ENCODE measurements around the gene YIPF5.

YIPF5 gene

DNA sequence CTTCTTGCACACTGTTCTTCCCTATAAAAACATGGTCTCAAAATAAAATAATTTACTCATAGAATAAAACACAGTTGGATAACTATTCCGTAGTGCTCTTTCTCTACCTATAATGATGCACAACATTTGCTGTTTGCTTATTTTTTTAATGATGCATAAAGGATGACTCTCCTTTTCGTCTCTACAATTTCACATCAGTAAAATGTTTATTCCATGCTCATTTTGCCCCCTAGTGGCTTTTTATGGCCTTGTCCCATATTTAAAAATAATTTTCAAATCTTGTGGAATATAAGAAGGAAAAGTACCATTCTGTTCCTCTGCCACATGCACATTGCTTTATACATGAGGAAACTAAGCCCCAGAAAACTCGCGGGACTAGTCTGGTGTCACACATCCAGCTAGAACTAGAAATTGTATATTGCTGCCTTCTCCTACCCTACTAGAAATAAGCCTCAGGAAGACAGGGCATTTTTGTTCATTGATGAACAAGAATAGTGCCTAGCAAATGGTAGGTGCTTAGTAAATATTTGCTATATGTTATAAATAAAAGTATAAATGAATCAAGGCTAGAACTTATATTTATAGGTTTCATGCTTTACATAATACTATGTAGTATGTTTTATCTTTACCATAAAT lies 12.9 kb upstream of the YIPF5 start:
- in situ Hi-C loops (cut with MboI; ENCODE audit: low sequenced_read_pairs): no loop called here

DNA sequence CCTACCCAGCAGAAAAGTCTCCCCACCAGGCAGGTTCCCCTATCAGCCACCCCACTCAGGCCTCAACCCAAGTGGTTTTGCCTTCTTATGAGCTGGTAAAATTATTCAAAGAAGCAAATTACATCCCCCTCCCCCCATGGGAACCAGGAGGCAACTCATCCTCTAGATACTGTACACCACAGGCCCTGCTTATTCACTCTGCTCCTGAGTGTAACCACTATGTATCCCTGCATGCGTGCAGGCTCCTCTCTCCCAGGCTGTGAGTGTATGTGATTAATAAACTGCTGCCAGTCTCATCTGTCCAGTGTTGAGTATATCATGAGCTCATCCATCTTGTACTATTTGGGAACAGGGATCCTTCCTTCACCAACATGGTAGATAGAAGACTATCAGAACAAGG lies 8.8 kb upstream of the YIPF5 start:
- in situ Hi-C loops (cut with MboI; ENCODE audit: low sequenced_read_pairs): no loop called here

DNA sequence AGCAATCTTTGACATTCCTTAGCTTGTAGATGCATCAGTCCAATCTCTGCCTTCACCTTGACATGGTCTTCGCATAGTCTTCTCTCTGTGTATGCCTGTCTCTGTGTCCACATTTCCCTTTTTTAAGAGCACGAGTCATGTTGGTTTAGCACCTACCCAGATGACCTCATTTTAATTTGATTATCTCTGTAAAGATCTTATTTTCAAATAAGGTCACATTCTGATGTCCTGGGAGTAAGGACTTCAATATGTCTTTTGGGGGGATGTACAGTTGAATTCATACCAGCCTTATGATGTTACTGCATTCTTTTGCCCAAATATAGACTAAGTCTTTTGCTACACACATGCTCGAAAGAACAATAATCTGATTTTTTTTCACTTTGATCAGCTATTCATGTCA lies 7.1 kb upstream of the YIPF5 start:
- in situ Hi-C loops (cut with MboI; ENCODE audit: low sequenced_read_pairs): no loop called here

DNA sequence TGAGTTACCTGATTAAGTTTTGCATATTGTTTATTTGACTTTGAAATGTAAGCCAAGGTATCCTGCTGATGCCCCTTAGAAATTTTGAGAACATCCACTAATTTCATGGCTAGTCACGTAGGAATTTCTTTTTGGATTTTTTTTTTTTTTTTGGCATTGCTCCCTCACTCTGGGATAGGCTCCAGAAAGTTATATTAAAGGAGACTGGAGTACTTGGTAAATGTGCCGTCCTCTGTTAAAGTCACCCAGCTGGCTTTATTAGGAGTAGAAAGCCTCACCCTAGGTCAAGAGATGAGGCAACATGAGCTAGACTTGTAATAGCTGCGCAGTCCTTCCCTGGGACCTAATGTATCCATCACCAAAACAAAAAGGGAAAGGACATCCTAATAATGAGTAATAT lies 3.3 kb upstream of the YIPF5 start:
- in situ Hi-C loops (cut with MboI; ENCODE audit: low sequenced_read_pairs): no loop called here

DNA sequence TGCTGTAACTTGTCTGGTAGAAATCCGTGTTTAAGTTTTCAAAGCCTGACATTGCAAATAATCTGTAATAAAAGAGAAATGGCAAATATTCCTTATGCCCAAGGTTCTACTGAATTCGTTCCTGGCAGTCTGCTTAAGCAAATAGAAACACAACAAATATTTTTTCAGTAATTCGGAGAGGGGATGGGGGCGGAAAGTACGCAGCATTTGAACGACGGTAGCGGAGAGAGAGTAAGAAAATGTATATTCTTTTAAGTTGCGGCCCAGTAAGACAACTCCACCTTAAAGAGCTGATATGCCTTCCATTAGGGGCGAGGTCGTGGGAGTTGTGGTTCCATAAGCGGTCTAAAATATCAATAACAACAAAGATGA lies 569 bp downstream of the YIPF5 start:
- in situ Hi-C loops (cut with MboI; ENCODE audit: low sequenced_read_pairs): no loop called here

DNA sequence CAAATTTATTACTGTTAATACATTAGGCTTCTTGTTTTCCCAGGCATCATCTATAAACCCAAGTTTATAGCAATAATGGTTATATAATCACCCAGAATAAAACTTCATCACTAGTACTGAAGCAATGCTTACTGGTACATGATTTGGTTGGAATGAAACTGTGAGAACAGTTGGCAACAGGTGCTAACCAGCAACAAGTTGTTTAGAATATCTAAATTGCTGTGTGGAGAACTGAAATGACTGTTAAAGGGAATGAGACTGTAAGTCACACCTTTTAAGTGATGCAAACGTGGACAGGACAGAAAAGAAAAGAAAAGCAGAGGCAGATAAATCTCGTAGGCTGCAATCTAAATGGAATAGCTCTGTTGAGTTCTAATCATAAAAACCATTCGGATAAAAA lies 2.5 kb downstream of the YIPF5 start:
- in situ Hi-C loops (cut with MboI; ENCODE audit: low sequenced_read_pairs): no loop called here

DNA sequence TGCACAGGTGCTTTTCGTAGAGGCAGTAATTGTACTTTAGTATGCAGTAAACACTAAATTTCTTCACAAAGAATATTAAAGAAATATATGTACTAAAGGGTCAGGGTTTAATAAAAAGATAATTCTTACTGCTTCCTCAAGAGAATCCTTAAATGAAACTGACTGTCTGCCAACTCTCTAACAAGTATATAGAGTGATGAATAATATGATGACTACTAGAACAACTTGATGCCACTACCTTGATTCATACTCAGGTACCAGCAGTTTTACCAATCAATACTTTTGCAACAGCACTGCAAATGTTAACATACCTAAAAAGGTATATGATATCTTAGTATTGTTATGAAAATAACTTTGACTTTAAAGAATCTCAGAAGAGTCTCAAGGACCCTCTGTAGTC lies 3.8 kb downstream of the YIPF5 start:
- in situ Hi-C loops (cut with MboI; ENCODE audit: low sequenced_read_pairs): no loop called here

DNA sequence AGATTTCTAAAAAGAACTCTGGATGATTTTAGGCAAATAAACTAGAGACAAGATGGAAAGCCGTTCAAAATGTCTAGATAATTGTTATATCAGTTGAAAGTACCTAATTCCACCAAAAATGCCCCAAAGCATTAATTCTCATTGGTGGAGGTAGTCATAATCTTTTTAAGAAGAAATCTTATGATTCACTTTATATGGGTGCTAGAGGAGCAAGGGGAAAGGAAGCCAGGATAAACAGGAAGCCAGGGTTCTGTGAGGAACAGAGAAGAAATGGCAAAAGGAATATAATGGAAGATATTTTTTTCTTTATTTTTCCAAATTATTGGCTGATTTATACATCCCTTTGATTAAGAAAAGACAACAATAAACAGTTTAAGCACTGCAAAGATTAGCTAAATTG lies 7.8 kb downstream of the YIPF5 start:
- in situ Hi-C loops (cut with MboI; ENCODE audit: low sequenced_read_pairs): no loop called here

DNA sequence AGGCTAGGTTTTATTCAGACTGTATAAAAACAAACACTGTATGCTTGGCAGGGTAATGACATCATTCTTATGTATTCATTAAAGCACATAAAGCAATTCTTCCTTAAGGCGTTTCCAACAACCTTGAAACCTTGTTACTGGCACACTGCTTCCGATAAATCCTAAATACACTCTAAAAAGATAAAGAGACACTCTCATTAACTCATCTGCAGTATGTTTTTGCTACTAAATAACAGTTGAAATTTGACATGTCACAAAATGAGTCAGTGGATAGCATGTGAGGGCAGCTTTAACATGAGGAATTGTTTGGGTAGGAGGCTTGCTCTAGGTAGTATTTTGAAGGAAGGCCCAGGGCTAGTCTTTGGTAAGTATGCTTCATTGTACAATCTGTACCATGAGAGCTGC lies 13.7 kb downstream of the YIPF5 start:
- in situ Hi-C loops (cut with MboI; ENCODE audit: low sequenced_read_pairs): no loop called here

DNA sequence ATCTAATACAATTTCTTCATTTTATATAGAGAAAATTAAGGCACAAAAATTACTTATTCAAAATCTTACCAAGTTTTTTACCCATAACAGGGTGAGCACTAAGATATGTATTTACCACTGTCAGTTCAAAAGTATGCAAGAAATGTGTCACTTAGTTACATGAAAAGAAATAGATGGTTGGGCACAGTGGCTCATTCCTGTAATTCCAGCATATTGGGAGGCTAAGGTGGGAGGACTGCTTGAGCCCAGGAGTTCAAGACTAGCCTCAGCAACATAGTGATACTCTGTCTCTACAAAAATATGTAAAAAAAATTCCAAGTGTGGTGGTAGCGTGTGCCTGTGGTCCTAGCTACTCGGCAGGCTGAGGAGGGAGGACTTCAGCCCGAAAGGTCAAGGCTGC lies 19.4 kb downstream of the YIPF5 start:
- in situ Hi-C loops (cut with MboI; ENCODE audit: low sequenced_read_pairs): no loop called here

DNA sequence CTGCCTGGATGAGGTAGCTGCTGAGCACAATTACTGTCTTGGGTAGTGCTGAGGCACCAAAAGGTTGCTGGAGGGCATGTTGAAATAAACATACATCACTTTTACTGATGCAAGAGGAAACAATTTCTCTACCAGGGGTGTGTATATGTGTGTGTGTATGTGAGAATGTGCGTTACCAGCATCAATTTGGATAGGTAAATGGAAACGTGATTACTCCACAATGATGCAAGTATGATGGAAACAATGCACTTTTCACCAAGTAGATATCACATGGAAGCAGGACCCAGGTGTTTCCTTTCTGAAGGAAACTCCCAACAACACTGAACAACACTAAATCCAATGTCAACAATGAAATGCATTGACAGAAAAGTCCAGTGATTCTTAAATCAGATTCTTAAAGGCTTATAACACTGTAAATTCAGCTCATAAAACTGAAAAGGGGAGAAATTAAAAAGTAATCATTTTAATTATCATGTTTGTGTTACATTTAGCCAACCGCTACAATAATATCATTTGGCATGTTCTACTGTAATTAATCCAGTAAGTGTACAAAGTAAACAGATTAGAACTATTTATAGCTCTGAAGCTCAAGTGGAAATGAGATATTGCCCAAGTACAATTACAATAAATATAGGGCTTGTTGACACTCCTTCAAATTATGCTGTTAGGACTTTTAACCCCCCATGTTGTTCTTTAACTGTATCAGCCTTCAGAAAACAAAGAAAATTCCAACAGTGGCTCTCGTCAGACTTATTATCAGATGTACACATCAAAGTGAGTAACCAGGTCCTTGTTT lies 25.3 kb downstream of the YIPF5 start:
- in situ Hi-C loops (cut with MboI; ENCODE audit: low sequenced_read_pairs): no loop called here

DNA sequence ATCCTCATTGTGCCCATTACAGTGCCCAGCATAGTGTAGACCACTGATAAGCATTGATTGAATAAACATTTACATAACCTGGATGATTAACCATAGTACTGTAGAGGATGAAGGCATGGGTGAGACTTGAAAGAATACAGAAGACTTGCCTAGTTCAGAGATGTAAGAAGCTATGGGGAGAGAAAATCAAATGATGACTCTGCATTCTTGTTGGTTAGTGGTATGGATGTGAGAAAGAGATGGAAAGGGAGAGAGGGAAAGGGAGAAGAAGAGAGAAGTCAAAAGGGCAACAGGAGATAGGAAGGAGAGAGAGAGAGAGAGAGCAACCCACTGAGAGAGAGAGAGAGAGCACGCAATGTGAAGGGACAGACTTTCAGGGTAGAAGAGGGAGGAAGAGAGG lies 26.8 kb downstream of the YIPF5 start:
- in situ Hi-C loops (cut with MboI; ENCODE audit: low sequenced_read_pairs): no loop called here

DNA sequence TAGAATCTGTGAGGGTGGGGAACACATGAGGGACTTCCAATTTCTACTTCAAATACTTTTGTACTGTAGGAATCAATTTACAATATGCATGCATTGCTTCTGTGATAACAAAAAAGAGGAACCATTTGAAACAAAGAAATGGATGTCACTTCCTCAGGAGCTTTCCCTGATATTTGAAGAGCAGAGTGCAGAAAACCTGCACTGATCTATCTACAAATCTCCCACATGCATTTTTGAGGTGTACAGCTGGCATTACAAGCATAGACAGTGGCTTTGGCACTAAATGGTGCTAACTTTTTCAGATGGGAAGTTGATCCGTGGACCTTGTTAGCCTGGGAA lies 27.7 kb downstream of the YIPF5 start:
- in situ Hi-C loops (cut with MboI; ENCODE audit: low sequenced_read_pairs): no loop called here

DNA sequence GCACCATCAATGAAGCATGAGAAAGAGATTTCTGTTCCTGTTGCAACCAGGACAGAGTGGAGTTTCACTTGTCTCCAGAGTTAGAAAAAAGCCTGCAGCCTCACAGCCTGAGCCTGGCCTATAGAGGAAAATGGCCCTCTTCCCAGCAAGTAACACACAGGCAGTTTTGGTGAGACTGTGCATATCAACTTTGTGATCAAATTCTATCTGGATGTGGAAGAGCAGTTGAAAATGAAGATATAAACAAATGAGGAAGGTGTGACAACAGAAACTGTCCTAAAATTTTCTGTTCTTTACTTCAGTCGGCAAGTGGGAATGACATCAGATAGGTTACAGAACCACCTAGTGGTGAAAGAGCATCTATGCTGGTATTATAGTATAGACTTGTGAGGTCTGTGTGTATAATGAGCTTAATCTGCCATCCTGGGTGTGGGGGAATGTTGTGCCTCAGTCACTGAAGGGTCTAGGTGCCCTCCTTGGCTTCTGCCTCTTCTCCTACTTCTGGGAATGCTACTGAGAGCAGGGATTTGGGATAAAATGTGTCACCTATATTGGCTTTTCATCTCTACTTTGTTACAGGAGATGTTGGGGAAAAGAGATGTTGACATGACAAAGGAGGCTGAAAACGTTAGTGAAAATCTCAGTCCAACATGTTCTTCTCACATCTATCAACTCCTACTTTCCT lies 28.2 kb downstream of the YIPF5 start:
- in situ Hi-C loops (cut with MboI; ENCODE audit: low sequenced_read_pairs): no loop called here

DNA sequence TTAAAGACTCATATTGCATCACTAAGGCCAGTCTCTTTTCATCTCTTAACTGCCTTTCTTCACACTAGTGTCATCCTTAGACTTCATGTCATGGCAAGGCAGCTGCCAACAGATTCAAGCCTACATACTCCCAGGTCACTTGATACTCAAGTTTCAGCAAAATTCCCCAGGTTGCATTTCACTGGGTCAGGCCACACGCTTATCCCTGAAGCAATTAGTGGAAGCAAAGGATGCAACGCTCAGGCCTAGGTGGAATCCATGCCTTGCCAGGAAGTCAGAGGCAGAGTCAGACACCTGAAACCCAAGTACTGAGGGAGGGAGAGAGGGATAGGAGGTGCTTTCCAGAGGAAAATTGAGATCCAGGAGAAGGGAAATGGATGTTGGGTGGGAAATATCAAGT lies 28.9 kb downstream of the YIPF5 start:
- in situ Hi-C loops (cut with MboI; ENCODE audit: low sequenced_read_pairs): no loop called here

DNA sequence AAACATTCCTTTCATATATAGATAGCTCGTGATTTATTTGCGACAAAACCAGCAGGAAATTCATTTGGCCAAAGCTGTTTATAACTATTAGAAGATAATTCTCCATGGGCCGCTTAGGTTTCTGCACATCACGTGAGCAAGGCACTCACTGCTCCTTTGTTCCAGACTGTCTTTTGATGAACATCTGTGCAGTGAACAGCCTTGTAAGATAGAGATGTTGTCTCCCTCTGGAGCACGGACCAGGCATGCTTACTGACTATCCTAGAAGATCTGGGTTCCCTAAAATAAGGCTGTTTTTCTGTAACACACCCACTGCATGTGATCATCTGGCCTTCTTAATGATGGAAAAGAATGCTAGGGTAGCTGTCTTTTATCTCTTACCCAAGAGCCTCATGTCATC lies 30.9 kb downstream of the YIPF5 start:
- in situ Hi-C loops (cut with MboI; ENCODE audit: low sequenced_read_pairs): no loop called here

DNA sequence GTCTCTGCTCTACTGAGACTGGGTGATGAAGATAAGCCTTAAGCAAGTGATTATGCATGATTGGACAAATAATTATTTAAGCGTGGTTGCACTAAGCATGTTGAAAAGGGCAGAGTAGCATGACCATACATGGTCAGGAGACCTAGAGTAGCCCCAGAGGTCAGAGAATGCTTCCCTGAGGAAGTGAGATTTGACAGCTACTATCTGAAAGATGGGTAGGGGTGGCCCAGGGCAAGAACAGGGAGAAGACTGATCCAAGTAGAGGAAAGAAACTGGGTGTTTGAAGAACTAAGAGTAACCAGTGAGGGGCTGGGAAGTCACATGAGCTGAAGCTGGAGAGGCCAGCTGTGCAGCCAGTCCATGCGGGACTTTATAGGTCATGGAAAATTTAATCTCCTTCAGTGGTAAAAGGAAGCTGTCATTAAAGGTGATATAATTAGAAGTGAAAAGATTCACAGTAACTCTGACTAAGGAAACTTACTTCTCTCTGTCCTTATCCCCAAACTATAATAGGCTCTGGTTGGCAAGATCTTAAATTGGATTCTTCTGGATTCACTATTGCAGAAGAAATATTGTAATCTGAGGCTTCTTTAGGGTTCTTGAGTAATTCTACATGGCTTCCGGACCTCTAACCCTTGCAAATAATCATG lies 35.2 kb downstream of the YIPF5 start:
- in situ Hi-C loops (cut with MboI; ENCODE audit: low sequenced_read_pairs): no loop called here

DNA sequence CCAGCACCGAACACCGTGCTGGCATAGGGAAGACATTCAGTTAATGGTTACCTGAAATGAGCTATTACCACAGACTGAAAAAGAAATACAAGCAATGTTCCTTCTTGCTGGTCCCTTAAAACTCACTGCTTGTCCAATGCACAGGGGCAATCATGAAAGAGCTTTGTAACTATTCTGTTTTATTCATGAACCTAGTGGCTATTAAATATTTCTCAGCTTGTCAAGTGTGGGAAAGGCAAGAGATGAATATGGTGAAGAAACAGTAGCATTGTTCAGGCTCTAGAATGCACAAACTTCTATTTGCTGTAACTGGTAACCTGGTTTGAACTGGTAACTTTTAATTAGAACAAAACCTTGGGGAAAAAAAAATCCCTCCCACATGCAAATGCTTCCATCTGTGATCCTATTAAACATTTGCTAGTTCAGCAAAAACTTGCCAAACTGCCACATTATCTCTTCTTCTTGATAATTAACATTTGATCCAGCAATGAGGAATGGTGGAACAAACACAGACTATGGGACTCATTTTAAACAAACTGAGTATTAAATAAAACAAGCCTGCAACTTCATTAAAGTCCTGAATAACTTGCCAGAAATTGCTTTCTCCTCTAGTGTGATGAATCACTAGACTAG lies 36.1 kb downstream of the YIPF5 start:
- in situ Hi-C loops (cut with MboI; ENCODE audit: low sequenced_read_pairs): no loop called here

DNA sequence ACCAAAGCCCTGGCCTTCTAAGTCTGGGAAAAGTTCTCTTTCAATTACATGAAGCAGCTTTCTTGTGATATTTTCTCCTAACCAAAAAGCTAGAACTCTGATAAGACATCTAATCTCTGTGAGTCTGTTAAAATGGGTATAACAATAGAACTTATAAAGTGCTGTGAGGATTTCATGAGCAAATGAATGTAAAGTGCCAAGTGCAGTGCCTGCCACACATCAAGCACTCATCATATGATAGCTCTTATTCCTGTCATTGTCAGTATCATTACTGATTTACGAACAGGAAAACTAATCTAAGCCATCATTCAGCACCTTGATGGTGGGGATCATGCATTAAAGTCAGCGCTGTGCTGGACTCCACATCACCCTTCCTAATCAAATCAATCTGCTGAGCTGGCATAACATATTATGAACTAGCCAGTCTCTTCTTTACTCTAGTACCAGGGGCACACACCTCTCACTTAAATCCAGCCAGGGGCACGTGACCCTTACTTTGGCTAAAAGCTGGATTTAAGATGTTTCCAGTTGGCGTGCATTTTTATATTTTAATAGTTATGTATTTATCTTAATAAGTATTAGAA lies 37.3 kb downstream of the YIPF5 start:
- in situ Hi-C loops (cut with MboI; ENCODE audit: low sequenced_read_pairs): no loop called here

DNA sequence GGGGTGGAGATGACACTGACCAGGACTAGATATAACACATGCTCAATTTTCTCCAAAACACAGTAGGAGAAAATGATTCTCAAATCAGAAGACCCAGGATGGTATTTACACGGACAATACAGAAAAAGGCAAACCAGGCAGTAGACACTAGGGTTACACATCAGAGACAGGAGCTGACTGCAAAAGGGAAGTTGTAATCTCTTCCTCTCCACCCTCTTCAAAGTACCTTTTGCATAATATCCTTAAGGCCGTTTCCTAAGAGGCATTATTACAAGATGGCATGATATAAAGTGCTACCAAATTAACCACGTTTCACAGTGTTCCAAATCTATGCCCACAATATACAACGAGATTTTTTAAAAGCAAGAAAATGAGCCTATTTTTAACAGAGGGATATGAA lies 39.2 kb downstream of the YIPF5 start:
- in situ Hi-C loops (cut with MboI; ENCODE audit: low sequenced_read_pairs): no loop called here

DNA sequence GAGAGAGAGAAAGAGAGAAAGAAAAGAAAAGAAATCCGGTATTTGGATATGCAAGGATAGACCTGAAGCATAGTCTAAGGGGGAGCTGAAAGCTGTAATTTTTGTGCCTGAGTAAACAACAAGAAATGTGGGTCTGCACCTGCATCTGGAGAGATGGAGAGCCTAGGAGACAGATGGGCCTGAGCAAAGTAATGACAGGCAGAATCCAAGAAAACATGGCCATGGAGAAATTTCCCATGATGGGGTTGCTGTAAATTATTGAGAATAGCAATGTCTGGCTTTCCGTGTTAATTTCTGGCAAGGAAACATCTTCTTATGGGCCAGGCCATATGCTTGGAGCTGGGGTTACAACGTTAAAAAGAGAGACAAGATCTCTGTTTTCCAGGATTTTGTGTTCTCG lies 40.2 kb downstream of the YIPF5 start:
- in situ Hi-C loops (cut with MboI; ENCODE audit: low sequenced_read_pairs): no loop called here

All from HL-60/S4 treated with phorbol 12-myristate 13-acetate at 8.2 ng/mL for 4 days and 3 days (cell line).